HG03097 (cell line): ENCODE data around the gene ULBP2.
"Not testable (repeated sequence)": the region's sequence is repeated elsewhere in the genome, so short reads cannot be mapped to it uniquely, and the experiment has no call there.

ENCODE experiments used
- ATAC-seq: cut with Tn5 transposase; IDR thresholded peaks from one replicate; pipeline ENCODE4 v1.9.1; 2021; ENCODE audit not compliant: unreplicated experiment, low FRiP score

Gene ULBP2

GRCh38 chr6:149908480-149908879, 33.3 kb upstream of the ULBP2 start:
- ATAC-seq, result not testable (repeated sequence)

- ATAC-seq, result no peak
These were observed 31.9 kb upstream of the ULBP2 start for GRCh38 chr6:149909701-149910470.

GRCh38 chr6:149910721-149911151, 31.1 kb upstream of the ULBP2 start:
- ATAC-seq, result no peak

GRCh38 chr6:149912680-149913079, 29.1 kb upstream of the ULBP2 start:
- not testable (repeated sequence) for ATAC-seq

- no peak for ATAC-seq
These were observed 28.7 kb upstream of the ULBP2 start for GRCh38 chr6:149913085-149913484.

- no peak for ATAC-seq
These were observed 28.1 kb upstream of the ULBP2 start for GRCh38 chr6:149913540-149914240.

- no peak for ATAC-seq
These were observed 25.6 kb upstream of the ULBP2 start for GRCh38 chr6:149915970-149916865.

- no peak for ATAC-seq
These were observed 24.1 kb upstream of the ULBP2 start for GRCh38 chr6:149917679-149918078.

GRCh38 chr6:149918151-149918905, 23.5 kb upstream of the ULBP2 start:
- no peak for ATAC-seq

GRCh38 chr6:149919126-149919833, 22.5 kb upstream of the ULBP2 start:
- ATAC-seq, result not testable (repeated sequence)

GRCh38 chr6:149919834-149920225, 22.0 kb upstream of the ULBP2 start:
- ATAC-seq, result no peak

GRCh38 chr6:149921361-149921760, 20.5 kb upstream of the ULBP2 start:
- no peak for ATAC-seq

- ATAC-seq, result not testable (repeated sequence)
These were observed 19.7 kb upstream of the ULBP2 start for GRCh38 chr6:149922091-149922490.

- ATAC-seq, result no peak
These were observed 19.0 kb upstream of the ULBP2 start, which contains the start of gene RAET1G for GRCh38 chr6:149922642-149923326. TSS of gene RAET1G (minus strand) at chr6:149923121. CDS start at chr6:149923010, 111 bp downstream.

GRCh38 chr6:149923327-149923986, 18.4 kb upstream of the ULBP2 start:
- ATAC-seq, result no peak

GRCh38 chr6:149924206-149924932, 17.4 kb upstream of the ULBP2 start:
- no peak for ATAC-seq

GRCh38 chr6:149924933-149925252, 16.9 kb upstream of the ULBP2 start:
- ATAC-seq, result no peak
